GM18858 (cell line): Measurements from ENCODE around the gene UBE2G2.

Source experiments
- ATAC-seq: cut with Tn5 transposase; IDR thresholded peaks from one replicate; pipeline ENCODE4 v1.9.1; 2021; ENCODE audit not compliant: unreplicated experiment

UBE2G2 gene

GRCh38 chr21:44752671-44753235 is 48.9 kb downstream of the UBE2G2 start:
- ATAC-seq: no peak

- ATAC-seq: no peak
These were observed 49.6 kb downstream of the UBE2G2 start for GRCh38 chr21:44751799-44752636.

DNA sequence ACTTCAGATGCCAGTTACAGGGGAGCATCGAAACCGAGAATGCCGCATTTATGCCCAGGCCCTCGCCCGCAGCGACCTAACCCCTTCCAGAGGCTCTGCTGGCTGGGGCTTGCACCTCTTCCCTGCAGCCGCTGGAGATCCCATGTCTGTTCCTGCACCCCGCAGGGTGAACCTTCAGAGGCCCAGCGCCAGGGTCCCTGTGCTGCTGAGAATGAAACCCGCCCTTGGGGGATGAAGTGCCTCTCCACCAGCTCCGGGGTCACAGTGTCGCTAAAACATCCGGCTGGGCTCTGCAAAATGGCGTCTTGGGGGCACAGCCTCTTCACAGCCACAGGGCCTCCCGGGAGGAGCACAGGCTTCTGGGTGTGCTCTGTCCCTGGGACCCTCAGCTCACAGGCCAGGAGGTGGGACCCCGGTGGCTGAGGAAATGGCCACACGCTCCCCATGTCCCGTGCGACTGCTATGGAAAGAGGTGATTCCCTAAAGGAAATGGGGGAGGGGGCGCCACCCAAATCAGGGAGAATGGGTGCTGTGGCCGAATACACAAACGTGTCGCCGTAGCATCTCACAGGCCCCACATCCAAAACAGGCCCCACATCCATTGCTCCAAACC is 50.3 kb downstream of the UBE2G2 start:
- no peak for ATAC-seq

GRCh38 chr21:44750675-44751025 is 51.0 kb downstream of the UBE2G2 start:
- no peak for ATAC-seq

DNA sequence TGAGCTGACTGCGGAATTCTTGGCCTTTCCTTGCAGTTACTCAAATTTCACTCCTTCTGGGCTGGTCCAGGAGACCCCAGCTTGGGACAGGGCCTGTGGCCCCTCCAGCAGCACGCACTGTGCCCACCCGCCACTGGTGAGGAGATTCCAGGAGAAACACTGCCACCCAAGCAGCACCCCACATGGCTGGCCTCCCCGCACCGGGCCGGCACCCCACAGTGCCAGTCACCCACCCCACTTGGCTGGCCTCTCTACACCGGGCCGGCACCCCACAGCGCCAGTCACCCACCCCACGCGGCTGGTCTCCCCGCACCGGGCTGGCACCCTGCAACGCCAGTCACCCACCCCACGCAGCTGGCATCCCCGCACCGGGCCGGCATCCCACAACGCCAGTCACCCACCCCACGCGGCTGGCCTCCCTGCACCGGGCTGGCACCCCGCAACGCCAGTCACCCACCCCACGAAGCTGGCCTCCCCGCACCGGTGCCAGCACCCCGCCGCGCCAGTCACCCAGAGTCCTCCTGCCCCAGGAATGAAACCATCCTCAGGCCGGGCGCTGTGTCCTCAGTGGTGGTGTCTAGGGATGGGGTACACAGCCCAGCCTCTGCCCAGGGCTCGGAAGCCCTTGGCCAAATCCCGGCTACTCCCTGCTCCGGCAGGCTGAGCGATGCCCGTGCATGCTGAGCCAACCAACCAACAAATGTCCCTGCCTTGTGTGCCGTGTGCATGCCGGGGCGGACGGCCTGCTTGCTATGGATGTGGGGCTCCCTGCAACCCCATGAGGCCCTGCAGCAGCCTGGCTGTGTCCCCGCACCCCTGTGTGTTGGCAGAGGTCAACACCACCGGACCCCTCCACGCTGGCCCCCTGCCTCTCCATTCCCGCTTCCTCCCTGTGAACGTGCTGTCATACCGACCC is 51.6 kb downstream of the UBE2G2 start:
- ATAC-seq: no peak

GRCh38 chr21:44749116-44749758 is 52.4 kb downstream of the UBE2G2 start:
- no peak for ATAC-seq

GRCh38 chr21:44748621-44749020 is 53.0 kb downstream of the UBE2G2 start:
- ATAC-seq: no peak

DNA sequence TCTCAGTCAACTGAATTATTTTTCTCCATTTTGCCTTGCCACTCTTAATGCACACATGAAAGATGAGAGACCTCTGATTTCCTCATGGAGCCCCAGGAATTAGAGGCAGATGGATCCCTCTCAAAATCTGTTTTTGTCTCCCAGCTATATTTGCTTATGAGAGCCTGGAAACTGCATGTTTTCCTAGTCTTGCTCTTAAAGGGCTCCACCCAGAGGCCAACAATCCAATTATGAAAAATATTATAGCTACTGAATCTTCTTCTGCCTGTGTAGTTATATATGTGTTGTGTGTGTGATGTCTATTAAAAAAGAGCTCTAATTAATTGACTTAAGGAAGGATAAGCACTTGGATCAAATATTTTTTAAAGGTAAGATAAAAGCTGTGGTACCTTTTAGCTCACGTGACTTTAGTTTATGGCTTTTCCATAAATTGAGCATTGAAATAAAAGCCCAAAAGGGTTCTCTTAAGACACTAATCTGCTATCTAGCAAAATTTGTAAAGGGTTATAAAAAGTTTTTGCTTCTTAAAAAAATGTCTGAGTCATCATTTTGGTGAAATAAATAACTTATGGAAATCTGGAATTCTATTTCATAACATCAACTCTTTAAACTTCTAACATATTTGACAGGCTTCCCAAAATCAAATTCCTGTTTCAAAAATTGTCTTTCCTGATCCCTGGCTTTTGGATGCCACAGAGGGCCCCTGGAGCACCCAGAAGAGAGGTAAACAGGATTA is 59.0 kb downstream of the UBE2G2 start:
- ATAC-seq: no peak

GRCh38 chr21:44741921-44742320 is 59.7 kb downstream of the UBE2G2 start:
- no peak for ATAC-seq

DNA sequence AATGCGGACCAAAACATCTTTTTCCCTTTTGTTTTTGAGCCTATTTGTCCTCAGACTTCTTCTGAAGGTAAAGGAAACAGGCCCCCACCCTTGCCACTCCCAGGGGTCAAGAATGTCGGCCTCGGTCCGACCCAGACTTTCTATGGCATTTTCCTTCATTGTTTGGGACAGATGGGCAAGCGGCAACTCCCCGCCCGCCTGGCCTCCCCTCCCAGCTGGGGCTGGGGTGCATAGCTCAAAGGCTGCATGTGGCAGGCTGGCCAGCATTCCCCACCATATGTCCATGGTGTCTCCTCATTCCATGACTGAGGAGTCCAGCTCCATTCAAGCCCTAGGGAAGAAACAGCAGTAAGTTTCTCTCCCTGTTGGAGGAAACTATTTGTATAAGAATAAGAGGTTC is 60.9 kb downstream of the UBE2G2 start:
- no peak for ATAC-seq

GRCh38 chr21:44739316-44739715 is 62.3 kb downstream of the UBE2G2 start:
- ATAC-seq: no peak

DNA sequence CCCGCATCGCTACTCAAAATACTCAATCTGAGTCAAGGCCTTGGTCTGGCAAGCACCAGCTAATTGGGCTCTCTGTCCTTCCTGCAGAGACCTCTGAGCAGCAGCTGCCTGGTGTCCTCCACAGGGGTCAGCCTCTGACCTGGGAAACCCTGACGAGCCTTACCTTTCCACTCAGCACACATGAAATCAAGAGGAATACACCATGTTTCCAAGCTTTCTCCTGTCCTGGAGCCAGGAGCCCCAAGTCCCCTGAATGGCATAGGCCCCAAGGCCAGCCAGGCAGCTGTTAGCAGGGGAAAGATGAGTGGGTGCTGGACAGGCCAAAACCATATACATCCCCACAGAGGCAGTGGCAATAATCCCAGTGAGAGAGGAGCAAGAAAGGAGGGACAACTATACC is 63.0 kb downstream of the UBE2G2 start:
- ATAC-seq: no peak

DNA sequence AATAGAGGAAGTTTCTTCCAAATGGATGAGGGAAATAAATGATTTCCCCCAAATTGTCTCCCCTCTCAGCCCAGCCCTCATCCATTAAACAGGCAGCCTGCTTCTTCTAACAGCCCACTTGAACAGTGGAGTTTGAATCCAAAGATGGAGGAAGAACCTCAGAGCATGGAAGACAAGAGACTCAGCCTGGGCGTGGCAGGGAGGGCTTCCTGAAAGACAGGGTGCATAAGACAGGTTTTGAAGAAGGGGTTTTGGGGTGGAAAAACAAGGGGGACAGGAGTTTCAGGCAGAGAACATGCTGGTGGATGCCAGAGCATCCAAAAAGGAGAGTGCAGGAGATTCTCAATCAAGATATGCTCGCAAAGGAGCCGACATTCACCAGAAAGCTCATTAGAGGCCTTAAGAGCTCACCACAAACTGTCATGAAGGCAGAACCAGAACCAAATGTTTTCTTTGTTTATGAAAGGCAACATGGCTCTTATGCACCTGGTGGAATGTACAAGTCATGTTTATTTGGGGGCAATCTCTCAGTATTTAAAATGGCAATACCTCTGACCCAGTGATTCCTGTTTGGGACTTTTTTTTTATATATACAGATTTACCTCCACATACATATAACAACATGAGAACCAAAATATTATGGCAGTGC is 63.8 kb downstream of the UBE2G2 start:
- no peak for ATAC-seq

- ATAC-seq: no peak
These were observed 65.2 kb downstream of the UBE2G2 start for GRCh38 chr21:44736291-44737004.

- ATAC-seq: no peak
These were observed 65.8 kb downstream of the UBE2G2 start for GRCh38 chr21:44735821-44736220.

- no peak for ATAC-seq
These were observed 66.8 kb downstream of the UBE2G2 start for GRCh38 chr21:44734841-44735240.

GRCh38 chr21:44734026-44734745 is 67.4 kb downstream of the UBE2G2 start:
- ATAC-seq: no peak

DNA sequence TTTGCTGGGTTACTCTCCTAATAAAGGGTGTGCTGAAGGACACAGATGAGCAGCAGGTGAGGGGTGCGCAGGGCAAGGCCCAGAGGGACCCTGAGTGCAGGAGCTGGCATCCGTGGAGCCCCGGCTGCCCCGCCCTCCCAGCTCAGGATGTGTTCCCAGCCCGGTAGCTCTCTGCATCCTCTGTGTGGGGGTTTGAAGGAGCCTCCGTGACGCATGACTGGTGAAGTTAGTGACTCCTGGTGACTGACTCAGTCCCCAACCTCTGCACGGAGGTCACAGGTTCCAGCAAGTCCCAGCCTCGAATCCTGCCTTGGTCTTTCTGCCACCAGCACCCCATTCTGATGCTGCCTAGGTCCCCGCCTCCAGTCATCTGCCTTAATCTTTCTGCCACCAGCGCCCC is 68.7 kb downstream of the UBE2G2 start:
- ATAC-seq: no peak
